HCT116 (cell line): ENCODE results near the gene KRT7. TPM values are rescaled to one million over a fixed set of nuclear protein-coding genes. Genes with fewer than 3 reads are reported as not detected.

Experiments
- ATAC-seq: fragments of 200-7000 bp; cut with Tn5 transposase; 2 replicates; pipeline ENCODE4 v1.9.1; 2020; ENCODE audit warnings: mild to moderate bottlenecking, moderate library complexity
- BruUV-seq: library from RNA; stranded (reverse); fragments of 400-500 nt; replicated peaks from 2 replicates; lab custom pipeline; 2021; lab: Mats Ljungman, UMichigan
- CTCF ChIA-PET: fragments of 300-600 bp; sonication (Branson Sonifier 250); formaldehyde crosslinking; loops from one replicate; lab custom pipeline; 2021; ENCODE audit warnings: antibody characterized with exemption; lab: Charles Lee
- POLR2A ChIA-PET: fragments of 300-600, 350-600 bp; sonication (Branson Sonifier 250); formaldehyde crosslinking; loops from one replicate; lab custom pipeline; 2021; ENCODE audit warnings: antibody characterized with exemption; lab: Charles Lee
- RAD21 ChIA-PET, 2 experiments: fragments of 300-600 bp; sonication (Branson Sonifier 250); formaldehyde crosslinking; loops; one replicate each; lab custom pipeline; 2023; ENCODE audit warnings: low total read pairs in 2 of 2; ENCODE audit not compliant: uncharacterized antibody in 2 of 2, unreplicated experiment in 2 of 2, low non-redundant PET in 1 of 2; lab: Charles Lee
- DNase-seq: peaks from one replicate; pipeline ENCODE4 v3.0.0-alpha.2; 2010; ENCODE audit warnings: low read depth, low spot score
- H2AFZ ChIP-seq: fragments of 200-600 bp; shearing (Covaris generic), sonication (generic); 2 replicates; pipeline ENCODE4 v1.6.1; 2017; ENCODE audit warnings: low read depth, mixed run types, mixed read lengths, antibody characterized with exemption, low read length; ENCODE audit not compliant: poor library complexity, severe bottlenecking
- H3K27ac ChIP-seq: 2 replicates; pipeline ENCODE4 v1.5.1; 2012; ENCODE audit warnings: low read depth, low read length
- H3K27me3 ChIP-seq: fragments of 200-600 bp; sonication (generic); 2 replicates; pipeline ENCODE4 v1.6.1; 2016; ENCODE audit warnings: mixed run types, low read length, mixed read lengths; ENCODE audit not compliant: insufficient read depth
- H3K36me3 ChIP-seq, 2 experiments: fragments of 200-500 bp in 1 of 2; fragments of 200-600 bp in 1 of 2; sonication (Bioruptor generic) in 1 of 2; sonication (generic) in 1 of 2; 2 replicates each; pipeline versions ENCODE4 v1.5.1 to v1.6.1; 2014 to 2016; ENCODE audit warnings: low read length in 2 of 2, inconsistent platforms in 1 of 2, mixed read lengths in 1 of 2, mixed run types in 1 of 2; ENCODE audit not compliant: insufficient read depth in 2 of 2, control insufficient read depth in 1 of 2
- H3K4me1 ChIP-seq, 2 experiments: fragments of 200-600 bp in 1 of 2; sonication (generic) in 1 of 2; 2 replicates each; pipeline versions ENCODE4 v1.5.1 to v1.6.1; 2012 to 2017; ENCODE audit warnings: low read length in 2 of 2, inconsistent platforms in 1 of 2, mild to moderate bottlenecking in 1 of 2, mixed read lengths in 1 of 2, mixed run types in 1 of 2, moderate library complexity in 1 of 2; ENCODE audit not compliant: insufficient read depth in 2 of 2, control insufficient read depth in 1 of 2
- H3K4me2 ChIP-seq: fragments of 200-600 bp; sonication (generic); 2 replicates; pipeline ENCODE4 v1.6.1; 2017; ENCODE audit warnings: mixed run types, low read length, mixed read lengths
- H3K4me3 ChIP-seq, 2 experiments: fragments of 200-600 bp in 1 of 2; sonication (generic) in 1 of 2; replicated peaks in 1 of 2; 2 replicates each; pipeline ENCODE4 v1.5.1; 2011 to 2016; ENCODE audit warnings: low read length in 2 of 2, control low read depth in 1 of 2, low read depth in 1 of 2, mild to moderate bottlenecking in 1 of 2, mixed read lengths in 1 of 2, mixed run types in 1 of 2
- H3K79me2 ChIP-seq: fragments of 200-600 bp; sonication (generic); 2 replicates; pipeline ENCODE4 v1.6.1; 2017; ENCODE audit warnings: mild to moderate bottlenecking, mixed run types, low read length, moderate library complexity, mixed read lengths; ENCODE audit not compliant: insufficient read depth
- H3K9ac ChIP-seq: fragments of 200-600 bp; sonication (generic); 2 replicates; pipeline ENCODE4 v1.6.1; 2016; ENCODE audit warnings: low read length, mixed read lengths
- H3K9me2 ChIP-seq: fragments of 200-600 bp; sonication (generic), shearing (Covaris generic); 2 replicates; pipeline ENCODE4 v1.6.1; 2017; ENCODE audit warnings: mixed run types, mild to moderate bottlenecking, moderate library complexity; ENCODE audit not compliant: insufficient read depth
- H3K9me3 ChIP-seq, 2 experiments: fragments of 200-500 bp in 1 of 2; fragments of 200-600 bp in 1 of 2; sonication (Bioruptor generic) in 1 of 2; sonication (generic) in 1 of 2; 2 replicates each; pipeline ENCODE4 v1.6.1; 2014 to 2017; ENCODE audit warnings: low read length in 2 of 2, mixed read lengths in 2 of 2, inconsistent platforms in 1 of 2, low read depth in 1 of 2, mild to moderate bottlenecking in 1 of 2, mixed run types in 1 of 2, moderate library complexity in 1 of 2; ENCODE audit not compliant: control insufficient read depth in 1 of 2, insufficient read depth in 1 of 2
- H4K20me1 ChIP-seq: fragments of 200-600 bp; sonication (generic), shearing (Covaris generic); 2 replicates; pipeline ENCODE4 v1.6.1; 2017; ENCODE audit warnings: mixed run types, mild to moderate bottlenecking, moderate library complexity; ENCODE audit not compliant: insufficient read depth
- CEBPB ChIP-seq: IDR thresholded peaks from 2 replicates; pipeline ENCODE4 v1.6.1; 2012; ENCODE audit warnings: low read depth
- CTCF ChIP-seq, 3 experiments: fragments of 200-600 bp in 1 of 3; sonication (generic) in 1 of 3; IDR thresholded peaks in 2 of 3; conservative IDR thresholded peaks in 1 of 3; 2 replicates each; pipeline ENCODE4 v1.5.1; 2012 to 2017; ENCODE audit warnings: low read depth in 2 of 3, low read length in 2 of 3, antibody characterized with exemption in 1 of 3, borderline replicate concordance in 1 of 3, control low read depth in 1 of 3, mild to moderate bottlenecking in 1 of 3, mixed read lengths in 1 of 3, mixed run types in 1 of 3, moderate library complexity in 1 of 3; ENCODE audit not compliant: insufficient read depth in 1 of 3
- POLR2A ChIP-seq: IDR thresholded peaks from 2 replicates; pipeline ENCODE4 v1.7.0; 2011; ENCODE audit warnings: borderline replicate concordance; ENCODE audit not compliant: insufficient read depth, insufficient read length; ENCODE audit errors: extremely low read depth
- POLR2AphosphoS5 ChIP-seq: IDR thresholded peaks from 2 replicates; pipeline ENCODE4 v1.6.1; 2011; ENCODE audit warnings: mild to moderate bottlenecking, low read depth, low read length, moderate library complexity
- SRF ChIP-seq: IDR thresholded peaks from 2 replicates; pipeline ENCODE4 v1.6.1; 2012; ENCODE audit warnings: low read depth
- ZNF274 ChIP-seq: fragments of 200-500 bp; sonication (Bioruptor generic); IDR thresholded peaks from 2 replicates; pipeline ENCODE4 v1.6.1; 2014; ENCODE audit warnings: mild to moderate bottlenecking, low read depth, low read length, inconsistent platforms
- intact Hi-C: fragments of 100-400 bp; cut with micrococcal nuclease; formaldehyde crosslinking; loops from 2 replicates; pipeline ENCODE4 v1.10.0; 2022
- total RNA-seq: library from RNA; stranded (reverse); gene quantifications from one replicate; pipeline ENCODE4 v1.2.1, GENCODE V29; 2021; ENCODE audit not compliant: unreplicated experiment

The KRT7 gene
- total RNA-seq, 1 experiment from 2014 or later: 72.6 TPM

- Histone ChIP-seq H3K4me3 (no peak overlapping the region), H2AFZ (no peak overlapping the region), H3K9ac (peak overlapping the region; percentile 69; the same call in 1 of the 2 replicates), H3K27me3 (no peaks in the 10 kb centered on the region), H4K20me1 (no peaks in the 10 kb centered on the region), H3K4me2 (peak overlapping the region; percentile 88), H3K36me3 (no peaks in the 10 kb centered on the region), H3K9me2 (no peaks in the 10 kb centered on the region), H3K79me2 (no peaks in the 10 kb centered on the region), H3K27ac (no peak overlapping the region), H3K4me1 (peaks cover 41 to 57% of the 10 kb centered on the region in 2 experiments), H3K9me3 (no peaks in the 10 kb centered on the region)
- ChIA-PET RAD21 (no interaction called here), POLR2A (interaction anchor here (0.9 to 6.1 kb wide), 5 partner anchors 13 to 86 kb away, joined by 3 to 32 read pairs (median 6); partner anchors contain the start of gene KRT80), CTCF (interaction anchor here (0.7 to 5.1 kb wide), 12 partner anchors 15 to 1045 kb away, joined by 3 to 24 read pairs (median 6); no protein-coding TSS in a partner anchor)
- TF ChIP-seq CEBPB (no peak), ZNF274 (no peak), SRF (no peak)
- DNase-seq (no peak), ATAC-seq (no peak)
- intact Hi-C loops: no loop called here
- no TSS peak for BruUV-seq
Observed at GRCh38 chr12:52277486-52278245, 44.6 kb downstream of the KRT7 start.

GRCh38 chr12:52278575-52279421 is 45.8 kb downstream of the KRT7 start:
- DNase-seq (peak; percentile 57), ATAC-seq (peak; percentile 81)
- intact Hi-C loops: no loop called here
- Histone ChIP-seq H3K27me3 (no peaks in the 10 kb centered on the region), H3K9me3 (no peaks in the 10 kb centered on the region), H3K4me1 (peaks cover 41 to 65% of the 10 kb centered on the region in 2 experiments), H3K36me3 (no peaks in the 10 kb centered on the region), H4K20me1 (no peaks in the 10 kb centered on the region), H3K4me3 (peak overlapping the region; percentile 34 to 50), H3K27ac (peak overlapping the region; percentile 73), H3K4me2 (peak overlapping the region; percentile 88), H3K9ac (peak overlapping the region; percentile 69), H3K79me2 (no peaks in the 10 kb centered on the region), H3K9me2 (no peaks in the 10 kb centered on the region), H2AFZ (peak overlapping the region; percentile 75)
- ChIA-PET CTCF (interaction anchor here (0.5 to 5.1 kb wide), 40 partner anchors 8 to 592 kb away, joined by 3 to 35 read pairs (median 6); partner anchors contain the start of gene KRT80), RAD21 (interaction anchor here (0.6 to 1.8 kb wide), 7 partner anchors 35 to 1495 kb away, joined by 3 to 9 read pairs (median 3); no protein-coding TSS in a partner anchor), POLR2A (interaction anchor here (0.5 to 6.1 kb wide), 22 partner anchors 8 to 900 kb away, joined by 3 to 41 read pairs (median 6); partner anchors contain the start of gene KRT80)
- TF ChIP-seq POLR2A: no peak
- peak; percentile 55; the same call in 1 of the 2 replicates for TF ChIP-seq POLR2AphosphoS5
- TF ChIP-seq CTCF (IDR thresholded peaks at IDR 0.05 in 2 of 3, conservative IDR thresholded peaks at IDR 0.05 in 1 of 3; ENCODE audit: borderline replicate concordance in 1 of 3, insufficient read depth in 1 of 3, low read depth in 2 of 3, low read length in 2 of 3): peak in 2 of 3 experiments; percentile 96 to 99; a peak in 4 of 6 replicates
- BruUV-seq: no TSS peak
